Ishikawa (cell line): ENCODE data around the gene COPS9.

Experiments
- CEBPB ChIP-seq: IDR thresholded peaks from 2 replicates; pipeline ENCODE4 v1.6.1; 2012
- EGR1 ChIP-seq: IDR thresholded peaks from 2 replicates; pipeline ENCODE4 v1.6.1; 2012
- EP300 ChIP-seq: IDR thresholded peaks from 2 replicates; pipeline ENCODE4 v1.6.1; 2012; ENCODE audit warnings: borderline replicate concordance
- FOXM1 ChIP-seq: IDR thresholded peaks from 2 replicates; pipeline ENCODE4 v1.6.1; 2012; ENCODE audit warnings: low read depth, borderline replicate concordance
- NFIC ChIP-seq: IDR thresholded peaks from 2 replicates; pipeline ENCODE4 v1.6.1; 2012
- RAD21 ChIP-seq: IDR thresholded peaks from 2 replicates; pipeline ENCODE4 v1.6.1; 2012; ENCODE audit warnings: low read depth
- TAF1 ChIP-seq: IDR thresholded peaks from 2 replicates; pipeline ENCODE4 v1.6.1; 2012; ENCODE audit warnings: low read depth, mild to moderate bottlenecking
- TCF12 ChIP-seq: IDR thresholded peaks from 2 replicates; pipeline ENCODE4 v1.6.1; 2012; ENCODE audit warnings: low read depth
- TEAD4 ChIP-seq: IDR thresholded peaks from 2 replicates; pipeline ENCODE4 v1.6.1; 2012
- YY1 ChIP-seq: IDR thresholded peaks from 2 replicates; pipeline ENCODE4 v1.6.1; 2012; ENCODE audit warnings: low read depth
- TF ChIP-seq, protein P1 (sequence below): IDR thresholded peaks from 2 replicates; pipeline ENCODE4 v1.6.1; 2012; ENCODE audit warnings: low read depth, mild to moderate bottlenecking
- TF ChIP-seq, protein P2 (sequence below): IDR thresholded peaks from 2 replicates; pipeline ENCODE4 v1.6.1; 2012

DNA sequence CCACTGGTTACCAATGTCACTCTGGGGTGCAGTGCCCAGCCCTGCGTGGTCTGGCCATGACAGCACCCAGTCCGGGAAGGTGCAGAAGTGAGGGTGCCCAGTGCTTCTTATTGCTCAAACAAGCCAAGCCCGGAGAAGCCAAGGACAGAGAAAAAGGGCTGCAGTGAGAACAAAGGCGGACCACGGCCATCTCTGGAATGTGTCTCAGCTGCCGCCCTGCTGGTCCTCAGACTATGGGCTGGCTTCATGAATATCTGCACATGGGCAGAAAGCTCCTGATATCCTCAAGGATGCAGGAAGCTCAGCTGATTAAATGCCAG, 28.7 kb downstream of the COPS9 start:
- TF ChIP-seq TEAD4 (no peak), YY1 (no peak), EP300 (no peak), CEBPB (no peak), TCF12 (no peak), NFIC (no peak), TAF1 (no peak), EGR1 (no peak), RAD21 (no peak), FOXM1 (no peak)
- TF ChIP-seq, protein P1, sequence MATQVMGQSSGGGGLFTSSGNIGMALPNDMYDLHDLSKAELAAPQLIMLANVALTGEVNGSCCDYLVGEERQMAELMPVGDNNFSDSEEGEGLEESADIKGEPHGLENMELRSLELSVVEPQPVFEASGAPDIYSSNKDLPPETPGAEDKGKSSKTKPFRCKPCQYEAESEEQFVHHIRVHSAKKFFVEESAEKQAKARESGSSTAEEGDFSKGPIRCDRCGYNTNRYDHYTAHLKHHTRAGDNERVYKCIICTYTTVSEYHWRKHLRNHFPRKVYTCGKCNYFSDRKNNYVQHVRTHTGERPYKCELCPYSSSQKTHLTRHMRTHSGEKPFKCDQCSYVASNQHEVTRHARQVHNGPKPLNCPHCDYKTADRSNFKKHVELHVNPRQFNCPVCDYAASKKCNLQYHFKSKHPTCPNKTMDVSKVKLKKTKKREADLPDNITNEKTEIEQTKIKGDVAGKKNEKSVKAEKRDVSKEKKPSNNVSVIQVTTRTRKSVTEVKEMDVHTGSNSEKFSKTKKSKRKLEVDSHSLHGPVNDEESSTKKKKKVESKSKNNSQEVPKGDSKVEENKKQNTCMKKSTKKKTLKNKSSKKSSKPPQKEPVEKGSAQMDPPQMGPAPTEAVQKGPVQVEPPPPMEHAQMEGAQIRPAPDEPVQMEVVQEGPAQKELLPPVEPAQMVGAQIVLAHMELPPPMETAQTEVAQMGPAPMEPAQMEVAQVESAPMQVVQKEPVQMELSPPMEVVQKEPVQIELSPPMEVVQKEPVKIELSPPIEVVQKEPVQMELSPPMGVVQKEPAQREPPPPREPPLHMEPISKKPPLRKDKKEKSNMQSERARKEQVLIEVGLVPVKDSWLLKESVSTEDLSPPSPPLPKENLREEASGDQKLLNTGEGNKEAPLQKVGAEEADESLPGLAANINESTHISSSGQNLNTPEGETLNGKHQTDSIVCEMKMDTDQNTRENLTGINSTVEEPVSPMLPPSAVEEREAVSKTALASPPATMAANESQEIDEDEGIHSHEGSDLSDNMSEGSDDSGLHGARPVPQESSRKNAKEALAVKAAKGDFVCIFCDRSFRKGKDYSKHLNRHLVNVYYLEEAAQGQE: no peak
- TF ChIP-seq, protein P2, sequence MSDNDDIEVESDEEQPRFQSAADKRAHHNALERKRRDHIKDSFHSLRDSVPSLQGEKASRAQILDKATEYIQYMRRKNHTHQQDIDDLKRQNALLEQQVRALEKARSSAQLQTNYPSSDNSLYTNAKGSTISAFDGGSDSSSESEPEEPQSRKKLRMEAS: no peak
